GM18499 (cell line): ENCODE measurements around the gene POLA2.
A peak's percentile ranks its signal among the peaks of the same experiment; 100 is the strongest.
"Not testable (repeated sequence)": the region's sequence is repeated elsewhere in the genome, so short reads cannot be mapped to it uniquely, and the experiment has no call there.

Experiments used
- ATAC-seq: cut with Tn5 transposase; IDR thresholded peaks from one replicate; pipeline ENCODE4 v1.9.1; 2021; ENCODE audit warnings: moderate number of reproducible peaks; ENCODE audit not compliant: insufficient read depth, unreplicated experiment

Gene POLA2

DNA sequence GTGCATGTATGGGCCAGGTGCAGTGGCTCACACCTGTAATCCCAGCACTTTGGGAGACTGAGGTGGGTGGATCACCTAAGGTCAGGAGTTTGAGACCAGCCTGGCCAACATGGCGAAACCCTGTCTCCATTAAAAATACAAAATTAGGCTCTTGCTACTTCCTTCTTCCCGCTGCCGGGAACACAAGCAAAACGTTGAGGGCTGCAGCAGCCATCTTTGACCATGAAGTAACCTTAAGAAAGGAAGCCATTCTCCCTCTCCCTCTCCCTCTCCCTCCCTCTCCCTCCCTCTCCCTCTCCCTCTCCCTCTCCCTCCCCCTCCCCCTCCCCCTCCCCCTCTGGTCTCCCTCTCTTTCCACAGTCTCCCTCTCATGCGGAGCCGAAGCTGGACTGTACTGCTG, 23.5 kb upstream of the POLA2 start:
- ATAC-seq: not testable (repeated sequence)

DNA sequence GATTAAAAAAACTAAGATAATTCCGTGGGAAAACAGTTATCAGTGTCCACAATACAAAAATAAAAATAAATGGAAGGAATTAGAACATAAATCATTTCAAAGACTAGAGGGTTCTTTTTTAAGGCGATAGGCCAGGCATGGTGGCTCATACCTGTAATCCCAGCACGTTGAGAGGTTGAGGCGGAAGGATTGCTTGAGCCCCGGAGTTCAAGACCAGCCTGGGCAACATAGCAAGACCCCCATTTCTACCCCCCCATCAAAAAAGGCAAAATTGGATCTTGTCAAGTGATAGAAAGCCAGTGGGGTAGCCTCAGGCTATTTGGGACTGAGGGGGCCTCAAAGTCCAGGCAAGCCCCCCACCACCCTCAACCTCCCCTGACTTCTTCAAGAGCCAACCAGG, 20.6 kb upstream of the POLA2 start:
- ATAC-seq: no peak

DNA sequence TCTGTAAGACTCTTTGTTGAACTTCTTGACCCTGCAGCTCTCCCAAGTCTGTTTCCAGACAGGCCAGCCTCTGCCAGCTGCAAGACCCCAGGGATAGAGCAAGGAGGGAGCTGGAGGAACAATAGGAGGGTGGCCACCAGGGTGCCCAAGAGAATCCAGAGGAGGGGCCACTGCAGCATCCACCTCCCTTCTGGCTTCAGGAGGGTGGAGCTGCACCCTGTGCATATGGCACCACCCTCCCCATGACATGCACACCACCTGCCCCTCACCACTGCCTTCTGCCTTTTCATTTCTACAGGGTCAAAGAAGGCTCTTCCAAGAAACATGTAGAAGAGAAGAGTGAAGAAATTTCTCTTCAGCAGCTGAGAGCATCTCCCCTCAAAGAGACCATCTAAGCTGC, 20.1 kb upstream of the POLA2 start:
- ATAC-seq: no peak

- no peak for ATAC-seq
Observed at GRCh38 chr11:65242389-65242788, 19.4 kb upstream of the POLA2 start.

DNA sequence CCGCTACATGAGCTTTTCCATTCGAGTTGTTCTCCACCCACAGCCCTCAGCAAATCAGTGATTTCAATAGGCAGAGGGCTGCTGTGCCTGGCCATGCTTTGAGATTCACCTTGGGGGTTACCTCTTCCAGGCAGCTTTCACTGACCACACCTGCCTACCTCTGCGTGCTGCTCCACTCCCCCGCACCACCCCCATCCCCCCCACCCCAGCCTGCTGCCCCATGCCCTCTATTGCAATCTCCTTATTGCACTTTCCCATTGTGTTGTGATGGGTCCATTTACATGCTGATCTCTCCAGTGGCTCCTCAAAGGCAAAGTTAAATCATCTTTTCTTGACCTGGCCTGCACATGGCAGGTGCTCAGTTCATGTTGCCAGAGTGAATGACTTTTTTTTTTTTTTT, 18.0 kb upstream of the POLA2 start:
- no peak for ATAC-seq

- not testable (repeated sequence) for ATAC-seq
Observed at GRCh38 chr11:65245046-65245445, 16.7 kb upstream of the POLA2 start.

- no peak for ATAC-seq
Observed at GRCh38 chr11:65246506-65246905, 15.3 kb upstream of the POLA2 start.

DNA sequence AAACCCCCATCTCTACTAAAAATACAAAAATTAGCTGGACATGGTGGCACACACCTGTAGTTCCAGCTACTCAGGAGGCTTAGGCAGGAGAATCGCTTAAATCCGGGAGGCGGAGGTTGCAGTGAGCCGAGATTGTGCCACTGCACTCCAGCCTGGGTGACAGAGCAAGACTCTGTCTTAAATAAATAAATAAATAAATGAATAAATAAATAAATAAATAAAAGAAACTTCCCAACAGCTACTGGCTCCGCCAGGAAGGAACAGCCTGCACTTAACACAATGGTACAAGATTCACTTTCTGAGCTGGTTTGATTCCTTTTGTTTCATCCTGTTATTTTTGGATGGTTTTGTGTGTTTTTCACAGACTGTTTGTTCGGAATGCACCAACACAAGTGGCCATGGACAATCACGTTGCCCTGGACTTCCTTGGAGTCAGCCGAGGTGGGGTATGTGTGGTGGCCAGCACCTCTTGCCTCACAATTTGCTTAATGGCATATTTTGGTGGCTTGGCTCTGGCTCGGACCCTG, 13.5 kb upstream of the POLA2 start:
- not testable (repeated sequence) for ATAC-seq

- no peak for ATAC-seq
Observed at GRCh38 chr11:65251476-65251875, 10.3 kb upstream of the POLA2 start.

GRCh38 chr11:65254724-65255123, 7.0 kb upstream of the POLA2 start:
- ATAC-seq: no peak

- no peak for ATAC-seq
Observed at GRCh38 chr11:65258988-65259387, 2.8 kb upstream of the POLA2 start.

- ATAC-seq: no peak
Observed at GRCh38 chr11:65260302-65260701, 1.5 kb upstream of the POLA2 start.

- ATAC-seq: peak; percentile 13
Observed at GRCh38 chr11:65260756-65261590, 789 bp upstream of the POLA2 start.

DNA sequence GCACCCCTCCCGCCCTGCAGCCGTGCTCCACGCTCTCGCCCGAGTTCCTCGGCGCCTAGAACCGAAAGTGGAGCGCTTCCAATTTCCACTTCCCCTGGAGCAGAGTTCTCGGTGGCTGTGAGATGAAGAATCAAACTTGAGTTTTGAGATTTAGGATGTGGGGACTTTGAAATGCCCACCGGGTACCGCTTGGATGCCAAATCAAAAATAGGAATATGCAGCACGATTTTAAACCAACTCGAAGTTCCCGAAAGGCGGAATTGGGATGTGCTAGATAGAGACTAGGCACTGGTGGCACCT, 569 bp downstream of the POLA2 start:
- no peak for ATAC-seq

GRCh38 chr11:65262776-65263175, 1.0 kb downstream of the POLA2 start:
- no peak for ATAC-seq

DNA sequence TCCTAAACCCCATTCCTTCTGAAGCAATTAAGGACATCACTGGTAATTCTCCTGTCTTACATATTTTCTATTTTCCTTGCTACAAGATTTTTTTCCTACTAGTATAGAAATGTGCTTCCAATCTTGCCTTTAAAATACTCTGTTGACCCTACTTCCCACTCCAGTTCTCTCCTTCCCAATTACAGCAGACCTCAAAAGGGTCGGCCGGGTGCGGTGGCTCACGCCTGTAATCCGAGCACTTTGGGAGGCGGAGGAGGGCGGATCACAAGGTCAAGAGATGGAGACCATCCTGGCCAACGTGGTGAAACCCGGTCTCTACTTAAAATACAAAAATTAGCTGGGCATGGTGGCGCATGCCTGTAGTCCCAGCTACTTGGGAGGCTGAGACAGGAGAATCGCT, 3.0 kb downstream of the POLA2 start:
- not testable (repeated sequence) for ATAC-seq

DNA sequence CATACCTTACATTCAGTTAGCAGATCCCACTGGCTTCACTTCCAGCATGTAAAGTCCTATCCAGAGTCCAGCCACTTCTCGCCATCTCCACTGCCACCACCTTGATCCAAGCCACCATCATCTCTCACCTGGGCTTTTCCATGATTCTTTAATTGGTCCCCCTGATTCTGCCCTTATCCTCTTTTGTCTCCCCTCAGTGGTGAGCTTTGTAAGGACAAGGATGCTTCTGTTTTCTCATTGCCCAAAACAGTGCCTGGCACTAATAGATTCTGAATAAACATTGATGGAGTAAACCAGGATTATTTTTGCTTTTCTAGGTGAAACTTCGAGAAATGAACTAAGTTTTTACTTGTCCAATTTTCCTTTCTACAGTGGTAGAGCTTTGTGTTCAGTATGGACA, 4.4 kb downstream of the POLA2 start:
- no peak for ATAC-seq

DNA sequence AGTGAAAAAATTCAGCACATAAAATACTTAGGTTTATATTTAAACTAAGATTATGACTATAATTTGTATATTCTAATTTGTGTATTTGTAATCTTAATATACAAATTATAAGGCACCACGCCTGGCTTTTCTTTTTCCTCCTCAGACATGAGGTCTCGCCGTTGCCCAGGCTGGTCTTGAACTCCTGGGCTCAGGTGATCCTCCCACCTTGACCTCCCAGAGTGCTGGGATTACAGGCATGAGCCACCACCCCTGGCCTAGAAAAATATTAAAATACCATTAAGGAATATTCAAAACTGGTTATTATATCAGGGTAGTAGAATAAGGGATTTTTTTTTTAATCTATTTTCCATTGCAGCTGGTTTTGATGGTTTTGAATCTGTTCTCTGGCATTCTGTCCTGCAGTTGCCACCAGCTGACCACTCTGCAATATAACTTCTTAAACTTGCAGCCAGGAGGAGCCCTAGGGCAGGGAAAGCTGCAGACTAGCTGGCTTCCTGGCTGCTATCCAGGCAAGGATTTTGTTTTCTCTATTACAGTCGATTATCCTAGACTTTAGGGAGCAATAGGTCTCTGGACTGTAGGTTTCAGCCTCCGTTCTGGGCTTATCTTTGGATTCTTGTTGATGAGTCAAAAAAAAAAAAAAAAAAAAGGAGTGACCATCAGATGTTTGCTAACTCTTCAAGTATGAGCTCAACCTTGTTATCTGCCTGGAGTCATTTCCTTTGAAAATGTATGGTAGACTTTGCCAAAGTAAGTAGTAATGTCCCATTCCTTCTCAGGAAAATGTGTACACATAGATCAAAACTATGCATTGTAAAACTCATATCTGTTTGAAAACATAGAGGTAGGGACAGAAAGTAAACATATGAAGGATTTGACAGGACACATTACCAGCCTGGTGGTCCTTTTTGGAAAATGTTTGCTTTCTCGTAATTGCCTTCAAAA, 13.2 kb downstream of the POLA2 start:
- no peak for ATAC-seq

DNA sequence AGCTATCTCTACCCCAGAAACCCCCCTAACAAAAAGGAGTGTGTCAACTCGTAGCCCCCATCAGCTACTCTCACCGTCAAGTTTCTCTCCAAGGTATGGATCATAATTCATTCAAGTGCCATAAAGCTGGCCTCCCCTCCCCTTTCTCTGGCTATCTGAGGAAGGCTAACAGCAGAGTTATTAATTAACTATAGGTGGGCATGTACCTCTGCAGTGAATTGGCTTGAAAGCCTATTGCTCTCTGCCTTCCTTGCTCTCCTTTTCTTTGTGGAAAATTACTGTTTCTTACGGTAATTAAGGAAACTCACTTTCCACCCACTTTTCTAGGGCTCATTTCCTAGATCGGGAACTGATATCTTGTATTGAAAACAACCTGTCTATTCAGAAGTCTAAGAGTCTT, 14.1 kb downstream of the POLA2 start:
- no peak for ATAC-seq

- ATAC-seq: no peak
Observed at GRCh38 chr11:65277631-65278277, 16.0 kb downstream of the POLA2 start.

DNA sequence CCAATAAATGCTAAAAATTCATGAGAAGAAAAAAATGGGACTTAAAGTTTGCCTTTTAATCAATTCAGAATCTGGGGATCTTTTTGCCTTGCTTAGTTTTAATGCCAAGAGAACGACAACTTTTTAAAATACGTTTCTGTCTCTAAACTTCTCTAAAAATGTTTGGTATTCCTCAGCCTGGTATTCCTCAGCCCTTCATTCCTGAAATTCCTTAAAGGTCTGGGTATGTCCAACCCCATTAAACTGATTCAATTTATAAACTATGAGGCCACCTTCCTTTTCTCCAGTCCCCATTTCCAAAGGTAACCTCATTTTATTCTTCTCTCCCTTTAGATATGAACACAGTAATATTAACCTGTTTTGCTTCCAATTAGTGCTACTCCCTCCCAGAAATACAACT, 16.6 kb downstream of the POLA2 start:
- ATAC-seq: no peak
